GM18867 (cell line): ENCODE data around the gene SPATA33.
"Not testable (repeated sequence)": the region's sequence is repeated elsewhere in the genome, so short reads cannot be mapped to it uniquely, and the experiment has no call there.

Source experiments
- ATAC-seq: cut with Tn5 transposase; IDR thresholded peaks from one replicate; pipeline ENCODE4 v1.9.1; 2021; ENCODE audit warnings: mild to moderate bottlenecking, moderate library complexity; ENCODE audit not compliant: unreplicated experiment

The SPATA33 gene

GRCh38 chr16:89624777-89625761 is 32.6 kb upstream of the SPATA33 start:
- ATAC-seq = no peak

- ATAC-seq = no peak
Measured at GRCh38 chr16:89629827-89630610, 27.6 kb upstream of the SPATA33 start.

GRCh38 chr16:89633064-89633631 is 24.5 kb upstream of the SPATA33 start:
- no peak for ATAC-seq

- ATAC-seq = not testable (repeated sequence)
Measured at GRCh38 chr16:89634463-89635385, 22.9 kb upstream of the SPATA33 start.

DNA sequence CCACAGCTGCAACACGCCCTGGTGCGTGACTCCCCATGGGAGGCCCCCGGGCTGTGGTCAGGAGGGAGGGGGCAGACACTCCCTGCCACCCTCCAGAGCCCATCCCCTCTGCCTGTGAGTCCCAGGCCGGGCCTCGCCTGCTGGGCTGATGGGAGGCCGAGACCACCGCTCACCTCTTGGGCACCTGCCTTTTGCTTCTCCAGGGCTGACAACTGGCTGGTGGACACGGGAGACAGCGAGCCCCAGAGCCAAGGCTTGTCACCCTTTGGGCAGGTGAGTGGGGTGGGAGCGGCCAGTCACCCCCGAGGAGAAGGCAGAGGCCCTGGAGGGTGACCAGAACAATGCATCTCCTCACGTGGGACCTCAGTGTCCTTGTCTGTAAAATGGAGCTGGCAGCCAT is 21.0 kb upstream of the SPATA33 start:
- no peak for ATAC-seq

DNA sequence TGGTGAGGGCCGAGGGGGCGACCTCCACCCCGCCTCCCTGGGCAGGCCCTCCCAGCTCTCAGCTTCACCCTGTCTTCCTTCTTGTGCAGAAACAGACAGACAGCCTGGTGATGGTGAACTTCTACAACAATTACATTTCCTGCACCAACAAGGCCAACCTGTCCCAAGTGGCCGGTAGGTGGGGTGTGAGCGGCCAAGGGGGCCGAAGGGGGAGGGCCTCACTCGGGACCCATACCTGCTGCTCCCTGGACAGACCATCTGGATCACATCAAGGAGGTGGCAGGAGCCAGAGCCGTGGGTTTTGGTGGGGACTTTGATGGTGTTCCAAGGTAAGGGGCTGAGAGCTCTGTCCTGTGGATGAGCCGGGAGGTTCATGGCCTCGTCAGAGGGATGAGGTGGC is 20.3 kb upstream of the SPATA33 start:
- ATAC-seq = no peak

GRCh38 chr16:89638455-89638854 is 19.2 kb upstream of the SPATA33 start:
- no peak for ATAC-seq

DNA sequence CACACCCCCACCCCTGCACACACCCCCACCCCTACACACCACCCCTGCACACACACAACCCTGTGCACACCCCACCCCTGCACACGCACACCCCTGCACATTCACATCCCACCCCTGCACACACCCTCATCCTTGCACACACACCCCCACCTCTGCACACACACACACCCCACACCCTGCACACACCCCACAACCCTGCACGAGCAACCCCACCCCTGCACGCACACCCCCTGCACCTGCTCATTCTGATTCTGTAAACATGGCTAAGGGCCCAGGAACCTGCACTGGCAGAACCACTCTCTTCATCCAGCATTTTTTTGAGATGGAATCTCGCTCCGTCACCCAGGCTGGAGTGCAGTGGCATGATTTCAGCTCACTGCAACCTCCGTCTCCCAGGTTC is 18.3 kb upstream of the SPATA33 start:
- no peak for ATAC-seq

DNA sequence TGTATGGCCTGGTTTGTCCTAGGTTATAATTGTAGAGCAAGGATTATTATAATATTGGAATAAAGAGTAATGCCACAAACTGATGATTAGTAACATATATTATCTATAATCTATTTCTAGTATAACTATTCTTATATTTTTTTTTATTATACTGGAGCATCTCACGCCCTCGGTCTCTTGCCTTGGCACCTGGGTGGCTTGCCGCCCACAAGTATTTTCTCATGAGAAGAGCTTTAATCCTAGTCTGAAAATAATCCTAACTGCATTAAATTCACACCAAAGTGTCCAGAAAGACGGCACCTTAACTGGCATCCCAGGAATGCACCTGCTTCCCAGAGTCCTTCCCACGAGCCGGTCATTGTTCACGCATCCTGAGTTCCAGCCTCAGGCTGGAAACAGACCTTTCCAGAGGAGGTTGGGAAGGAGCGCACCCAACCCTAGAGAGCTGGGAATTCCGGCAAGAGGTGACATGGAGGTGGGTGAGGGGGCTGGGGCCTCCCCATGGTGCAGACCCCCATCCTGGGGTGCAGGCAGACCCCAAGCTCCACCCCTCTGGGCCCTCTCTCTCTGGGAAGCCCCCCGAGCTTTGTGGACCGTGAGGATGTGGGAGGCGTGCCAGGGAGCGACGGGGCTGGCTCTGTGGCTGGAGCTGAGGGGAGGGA is 16.0 kb upstream of the SPATA33 start:
- no peak for ATAC-seq

DNA sequence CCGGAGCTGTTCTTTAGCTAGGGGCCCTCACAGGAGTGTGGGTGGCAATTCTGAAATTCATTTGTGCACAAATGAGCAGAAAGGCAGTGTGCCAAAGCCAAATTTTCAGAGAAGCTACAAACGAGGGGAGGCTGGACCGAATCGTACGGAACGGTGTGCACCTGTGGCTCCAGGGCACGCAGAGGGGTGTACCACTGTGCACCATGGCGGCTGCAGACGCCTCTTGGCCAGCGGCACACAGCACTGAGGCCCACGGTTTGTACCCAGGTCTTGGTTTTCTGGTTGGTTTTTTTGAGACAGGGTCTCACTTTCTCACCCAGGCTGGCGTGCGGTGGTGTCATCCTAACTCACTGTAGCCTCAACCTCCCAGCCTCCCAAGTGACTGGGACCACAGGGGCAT is 15.1 kb upstream of the SPATA33 start:
- no peak for ATAC-seq

DNA sequence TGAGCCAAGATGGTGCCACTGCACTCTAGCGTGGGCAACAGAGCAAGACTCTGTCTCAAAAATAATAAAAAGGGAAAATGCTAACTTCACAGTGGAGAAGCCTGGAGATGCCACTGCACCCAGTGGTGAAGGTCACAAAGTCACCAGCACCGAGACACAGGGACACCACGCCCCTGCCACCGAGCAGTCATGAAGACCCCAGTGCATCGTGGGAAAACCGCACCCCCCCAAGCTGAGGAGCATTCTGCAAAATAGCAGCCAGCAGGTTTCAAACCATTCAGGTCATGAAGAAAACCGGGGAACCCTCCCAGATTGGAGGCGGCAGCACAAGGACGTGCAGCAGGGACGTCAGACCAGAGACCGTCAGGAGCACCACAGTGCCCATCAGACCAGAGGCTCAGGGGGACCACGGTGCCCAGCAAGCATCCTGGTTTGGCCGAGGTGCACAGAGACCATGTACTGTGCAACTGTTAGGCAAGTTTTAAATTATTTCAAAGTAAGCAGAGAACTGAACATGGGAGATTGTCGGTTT is 13.8 kb upstream of the SPATA33 start:
- no peak for ATAC-seq

GRCh38 chr16:89645122-89645521 is 12.5 kb upstream of the SPATA33 start:
- no peak for ATAC-seq

GRCh38 chr16:89646270-89646669 is 11.4 kb upstream of the SPATA33 start:
- no peak for ATAC-seq

DNA sequence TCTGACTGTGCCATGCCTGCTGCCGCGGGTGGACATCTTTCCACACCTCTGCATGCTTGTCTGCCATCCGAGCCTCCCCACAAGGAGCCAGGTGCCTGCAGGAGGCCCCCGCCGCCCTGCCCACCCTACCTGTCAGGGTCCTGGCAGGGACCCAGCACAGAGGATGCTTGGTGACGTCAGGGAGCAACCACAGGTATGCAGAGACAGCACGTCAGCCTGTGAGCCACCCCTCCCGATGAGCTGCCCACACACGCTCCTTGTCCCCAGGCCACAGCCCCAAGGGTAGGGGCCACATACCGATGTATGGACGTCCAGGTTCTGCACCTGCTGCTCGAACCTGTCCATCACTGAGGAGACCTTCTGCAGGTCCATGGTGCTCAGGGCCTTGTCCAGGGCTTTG is 10.7 kb upstream of the SPATA33 start:
- no peak for ATAC-seq

DNA sequence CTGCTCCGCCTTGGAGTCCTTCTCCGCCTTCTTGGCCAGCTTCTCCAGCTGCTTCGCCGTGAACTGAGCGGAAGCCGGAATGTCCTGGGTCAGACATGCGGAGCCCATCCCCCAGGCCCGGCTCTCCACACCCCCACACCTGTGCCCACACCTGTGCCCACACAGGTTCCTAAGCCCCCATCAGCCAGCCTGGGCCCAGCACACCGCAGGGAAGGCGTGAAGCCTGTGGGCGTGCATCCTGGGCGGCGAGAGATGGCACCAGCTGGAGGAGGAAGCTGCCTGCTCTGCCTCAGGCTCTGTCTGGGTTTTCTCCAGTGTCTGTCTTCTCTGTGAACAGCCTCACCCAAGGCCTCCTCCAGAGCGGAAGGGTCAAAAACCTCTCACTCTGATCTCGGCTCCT is 6.1 kb upstream of the SPATA33 start:
- ATAC-seq = no peak

- ATAC-seq = no peak
Measured at GRCh38 chr16:89653656-89654295, 3.9 kb upstream of the SPATA33 start.

DNA sequence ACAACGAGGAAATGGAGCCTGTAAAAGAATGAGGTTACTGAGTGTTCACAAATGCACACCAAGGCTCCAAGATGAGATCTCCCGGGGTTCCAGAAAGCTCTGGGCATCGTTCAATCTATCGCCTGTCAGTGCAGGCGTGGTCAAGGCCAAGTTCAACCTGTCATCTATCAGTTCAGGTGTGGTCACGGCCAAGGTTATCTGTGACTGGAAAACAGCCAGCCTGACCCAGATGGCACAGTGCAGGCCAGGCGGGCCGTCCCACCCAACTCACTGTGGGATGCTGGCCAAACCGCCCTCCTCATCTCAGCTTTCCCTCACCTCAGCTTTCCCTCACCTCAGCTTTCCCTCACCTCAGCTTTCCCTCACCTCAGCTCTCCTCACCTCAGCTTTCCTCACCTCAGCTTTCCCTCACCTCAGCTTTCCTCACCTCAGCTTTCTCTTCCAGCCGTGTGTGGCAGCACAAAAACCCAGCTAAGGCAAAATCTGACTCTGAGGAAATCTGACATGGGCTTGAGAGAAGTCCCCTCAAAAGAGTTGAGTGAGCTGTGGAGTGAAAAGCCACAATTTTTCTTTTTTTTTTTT is 2.5 kb upstream of the SPATA33 start:
- no peak for ATAC-seq

- no peak for ATAC-seq
Measured at GRCh38 chr16:89656435-89657121, 1.1 kb upstream of the SPATA33 start.
